Thoracic aorta (tissue), 2 donors: ENCODE results near the gene MID1. TPM values are rescaled to one million over a fixed set of nuclear protein-coding genes. Genes with fewer than 3 reads are reported as not detected.

Experiments used
- ATAC-seq: fragments of 150-250 bp; one replicate; pipeline ENCODE4 v1.8.0; 2017; ENCODE audit warnings: low read depth; ENCODE audit not compliant: insufficient number of reproducible peaks, low FRiP score
- DNase-seq: peaks from one replicate; pipeline ENCODE4 v3.0.0-alpha.2; 2020; ENCODE audit warnings: low spot score
- H3K27ac ChIP-seq, 2 donors: fragments of 200-600 bp; sonication (generic); 1 replicate in 1 of 2; 2 replicates in 1 of 2; pipeline ENCODE4 v1.5.1; 2016; ENCODE audit warnings: mild to moderate bottlenecking in 2 of 2, moderate library complexity in 2 of 2
- H3K27me3 ChIP-seq: fragments of 200-600 bp; sonication (generic); replicated peaks from 2 replicates; pipeline ENCODE4 v1.6.0; 2016; ENCODE audit warnings: mild to moderate bottlenecking; ENCODE audit not compliant: insufficient read depth
- H3K36me3 ChIP-seq: fragments of 200-600 bp; sonication (generic); one replicate; pipeline ENCODE4 v1.5.1; 2016
- H3K4me1 ChIP-seq, 2 donors: fragments of 200-600 bp; sonication (generic); 1 replicate in 1 of 2; 2 replicates in 1 of 2; pipeline versions ENCODE4 v1.5.1 to v1.6.0; 2016; ENCODE audit warnings: low read depth in 2 of 2, mild to moderate bottlenecking in 1 of 2; ENCODE audit not compliant: control insufficient read depth in 1 of 2
- H3K4me3 ChIP-seq: fragments of 200-600 bp; sonication (generic); 2 replicates; pipeline ENCODE4 v1.5.1; 2016; ENCODE audit warnings: mild to moderate bottlenecking
- H3K9me3 ChIP-seq: fragments of 200-600 bp; sonication (generic); 2 replicates; pipeline ENCODE4 v1.5.1; 2016
- total RNA-seq, 2 donors: library from RNA; depleted of rRNA; stranded (reverse); fragments of >200 nt; gene quantifications; one replicate each; pipeline versions ENCODE4 v1.1.0 to v1.2.3, GENCODE V29; 2016
- TF ChIP-seq, protein P1 (sequence below): fragments of 200-600 bp; sonication (generic); IDR thresholded peaks from one replicate; pipeline ENCODE4 v1.5.1; 2019; ENCODE audit warnings: antibody characterized with exemption

The MID1 gene
- total RNA-seq, 2 donors from 2014 or later = 37.0 to 37.7 TPM

- Histone ChIP-seq H3K27me3 (no peaks in the 10 kb centered on the region), H3K36me3 (no peaks in the 10 kb centered on the region), H3K9me3 (no peaks in the 10 kb centered on the region), H3K27ac (no peak overlapping the region), H3K4me3 (no peak overlapping the region), H3K4me1 (no peaks in the 10 kb centered on the region)
- ATAC-seq (no peak), DNase-seq (no peak)
- TF ChIP-seq, protein P1, sequence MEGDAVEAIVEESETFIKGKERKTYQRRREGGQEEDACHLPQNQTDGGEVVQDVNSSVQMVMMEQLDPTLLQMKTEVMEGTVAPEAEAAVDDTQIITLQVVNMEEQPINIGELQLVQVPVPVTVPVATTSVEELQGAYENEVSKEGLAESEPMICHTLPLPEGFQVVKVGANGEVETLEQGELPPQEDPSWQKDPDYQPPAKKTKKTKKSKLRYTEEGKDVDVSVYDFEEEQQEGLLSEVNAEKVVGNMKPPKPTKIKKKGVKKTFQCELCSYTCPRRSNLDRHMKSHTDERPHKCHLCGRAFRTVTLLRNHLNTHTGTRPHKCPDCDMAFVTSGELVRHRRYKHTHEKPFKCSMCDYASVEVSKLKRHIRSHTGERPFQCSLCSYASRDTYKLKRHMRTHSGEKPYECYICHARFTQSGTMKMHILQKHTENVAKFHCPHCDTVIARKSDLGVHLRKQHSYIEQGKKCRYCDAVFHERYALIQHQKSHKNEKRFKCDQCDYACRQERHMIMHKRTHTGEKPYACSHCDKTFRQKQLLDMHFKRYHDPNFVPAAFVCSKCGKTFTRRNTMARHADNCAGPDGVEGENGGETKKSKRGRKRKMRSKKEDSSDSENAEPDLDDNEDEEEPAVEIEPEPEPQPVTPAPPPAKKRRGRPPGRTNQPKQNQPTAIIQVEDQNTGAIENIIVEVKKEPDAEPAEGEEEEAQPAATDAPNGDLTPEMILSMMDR = no peak
These were observed 178.9 kb downstream of the MID1 start for GRCh38 chrX:10441464-10441863.

DNA sequence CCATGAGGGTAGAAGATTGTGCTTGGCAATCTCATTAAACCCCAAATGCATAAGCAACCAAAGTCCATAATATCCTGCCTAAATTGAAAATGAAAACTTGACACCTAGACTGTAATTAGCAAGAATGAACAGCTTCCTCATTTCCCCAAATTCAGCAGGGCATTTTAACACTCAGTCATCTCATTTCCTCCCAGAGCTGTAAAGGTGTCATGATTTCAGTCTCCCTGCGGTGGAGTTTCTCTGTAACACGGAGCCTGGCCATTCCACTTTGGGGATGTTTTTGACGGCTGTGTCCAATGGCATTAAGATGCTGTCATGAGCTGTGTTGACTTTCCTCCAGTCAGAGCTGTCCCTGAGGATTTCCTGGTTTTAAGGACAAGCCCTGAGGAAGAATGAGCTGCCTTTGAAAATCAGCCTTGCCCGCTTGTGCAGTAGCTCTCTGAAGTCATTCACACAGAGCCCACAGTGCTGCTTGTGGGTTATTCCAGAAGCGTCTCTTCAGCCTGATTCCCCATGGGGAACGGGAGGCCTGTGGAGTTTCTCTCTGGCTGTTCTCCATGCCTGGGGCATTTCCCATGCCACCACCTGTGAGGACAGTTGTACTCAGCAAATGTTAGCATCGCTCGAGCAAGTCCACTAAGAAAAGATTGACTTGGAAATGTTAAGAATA lies 187.0 kb downstream of the MID1 start:
- ATAC-seq = no peak
- H3K36me3 ChIP-seq = no peaks in the 10 kb centered on the region

GRCh38 chrX:10429908-10430307 lies 190.5 kb downstream of the MID1 start:
- Histone ChIP-seq H3K36me3 (no peaks in the 10 kb centered on the region), H3K9me3 (no peaks in the 10 kb centered on the region), H3K27ac (no peak overlapping the region), H3K4me3 (no peak overlapping the region), H3K27me3 (no peaks in the 10 kb centered on the region), H3K4me1 (no peaks in the 10 kb centered on the region)
- no peak for ATAC-seq
- DNase-seq = no peak
- TF ChIP-seq, protein P1 = no peak

More for the DNA sequence above, 187.0 kb downstream of the MID1 start:
- no peaks in the 10 kb centered on the region for H3K27me3 ChIP-seq
- no peak overlapping the region for H3K27ac ChIP-seq
- no peaks in the 10 kb centered on the region for H3K4me1 ChIP-seq
- DNase-seq = no peak
- no peak overlapping the region for H3K4me3 ChIP-seq
- H3K9me3 ChIP-seq = no peaks in the 10 kb centered on the region
- TF ChIP-seq, protein P1 = no peak

GRCh38 chrX:10427249-10427648 lies 193.1 kb downstream of the MID1 start:
- Histone ChIP-seq H3K4me1 (no peaks in the 10 kb centered on the region), H3K4me3 (no peak overlapping the region), H3K9me3 (no peaks in the 10 kb centered on the region), H3K27me3 (no peaks in the 10 kb centered on the region), H3K27ac (no peak overlapping the region), H3K36me3 (no peaks in the 10 kb centered on the region)
- TF ChIP-seq, protein P1 = no peak
- ATAC-seq = no peak
- DNase-seq = no peak

DNA sequence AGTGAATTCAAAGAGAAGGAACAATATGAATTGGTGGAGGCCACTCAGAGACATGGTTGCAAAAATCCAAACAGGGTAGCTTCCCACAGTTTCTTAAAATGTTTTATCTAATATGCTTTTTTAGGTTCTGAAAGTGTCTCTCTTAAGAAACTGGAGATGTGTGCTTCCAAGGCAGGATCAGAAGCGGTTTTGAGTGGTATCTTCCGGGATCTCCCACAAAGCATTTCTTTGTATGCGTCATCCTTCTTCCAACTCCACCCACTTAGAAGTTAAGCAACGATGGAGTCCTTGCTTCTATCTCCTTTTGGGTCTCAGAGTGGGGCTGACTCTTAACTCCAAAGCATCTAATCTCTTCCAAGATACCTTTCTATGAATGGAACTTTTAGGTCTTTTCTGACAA lies 196.7 kb downstream of the MID1 start:
- DNase-seq = no peak
- TF ChIP-seq, protein P1 = no peak
- Histone ChIP-seq H3K27ac (no peak overlapping the region), H3K4me1 (no peaks in the 10 kb centered on the region), H3K4me3 (no peak overlapping the region), H3K27me3 (no peaks in the 10 kb centered on the region), H3K9me3 (no peaks in the 10 kb centered on the region), H3K36me3 (no peaks in the 10 kb centered on the region)
- ATAC-seq = no peak
